Parathyroid adenoma (tissue), 2 donors: Measurements from ENCODE around the gene CUL9.
A peak's percentile ranks its signal among the peaks of the same experiment; 100 is the strongest.

ENCODE experiments used
- H2AFZ ChIP-seq: fragments of 300-600 bp; sonication (generic); one replicate; pipeline ENCODE4 v1.7.0; 2017; ENCODE audit warnings: antibody characterized with exemption, mild to moderate bottlenecking
- H3K27ac ChIP-seq: fragments of 300-600 bp; sonication (generic); one replicate; pipeline ENCODE4 v1.7.0; 2017
- H3K27me3 ChIP-seq: fragments of 300-600 bp; sonication (generic); one replicate; pipeline ENCODE4 v1.7.0; 2017; ENCODE audit warnings: low read length; ENCODE audit not compliant: control insufficient read depth, insufficient read depth
- H3K36me3 ChIP-seq: fragments of 300-600 bp; sonication (generic); one replicate; pipeline ENCODE4 v1.7.0; 2017; ENCODE audit warnings: low read length; ENCODE audit not compliant: control insufficient read depth, insufficient read depth
- H3K4me1 ChIP-seq: fragments of 300-600 bp; sonication (generic); one replicate; pipeline ENCODE4 v1.7.0; 2017; ENCODE audit warnings: control low read depth
- H3K4me2 ChIP-seq: fragments of 300-600 bp; sonication (generic); one replicate; pipeline ENCODE4 v1.7.0; 2017; ENCODE audit warnings: low read length
- H3K4me3 ChIP-seq: fragments of 300-600 bp; sonication (generic); one replicate; pipeline ENCODE4 v1.7.0; 2017; ENCODE audit warnings: low read depth, low read length
- H3K79me2 ChIP-seq: fragments of 300-600 bp; sonication (generic); one replicate; pipeline ENCODE4 v1.7.0; 2017; ENCODE audit warnings: control low read depth
- H3K9ac ChIP-seq: fragments of 300-600 bp; sonication (generic); one replicate; pipeline ENCODE4 v1.7.0; 2017; ENCODE audit warnings: mild to moderate bottlenecking
- H3K9me3 ChIP-seq: fragments of 300-600 bp; sonication (generic); one replicate; pipeline ENCODE4 v1.7.0; 2017; ENCODE audit warnings: low read length; ENCODE audit not compliant: control insufficient read depth
- TF ChIP-seq, protein P1 (sequence below): fragments of 300-600 bp; sonication (generic); IDR thresholded peaks from one replicate; pipeline ENCODE4 v1.7.0; 2017; ENCODE audit warnings: antibody characterized with exemption, mild to moderate bottlenecking
- donor health status: primary hyperparathyroidism.

The CUL9 gene

DNA sequence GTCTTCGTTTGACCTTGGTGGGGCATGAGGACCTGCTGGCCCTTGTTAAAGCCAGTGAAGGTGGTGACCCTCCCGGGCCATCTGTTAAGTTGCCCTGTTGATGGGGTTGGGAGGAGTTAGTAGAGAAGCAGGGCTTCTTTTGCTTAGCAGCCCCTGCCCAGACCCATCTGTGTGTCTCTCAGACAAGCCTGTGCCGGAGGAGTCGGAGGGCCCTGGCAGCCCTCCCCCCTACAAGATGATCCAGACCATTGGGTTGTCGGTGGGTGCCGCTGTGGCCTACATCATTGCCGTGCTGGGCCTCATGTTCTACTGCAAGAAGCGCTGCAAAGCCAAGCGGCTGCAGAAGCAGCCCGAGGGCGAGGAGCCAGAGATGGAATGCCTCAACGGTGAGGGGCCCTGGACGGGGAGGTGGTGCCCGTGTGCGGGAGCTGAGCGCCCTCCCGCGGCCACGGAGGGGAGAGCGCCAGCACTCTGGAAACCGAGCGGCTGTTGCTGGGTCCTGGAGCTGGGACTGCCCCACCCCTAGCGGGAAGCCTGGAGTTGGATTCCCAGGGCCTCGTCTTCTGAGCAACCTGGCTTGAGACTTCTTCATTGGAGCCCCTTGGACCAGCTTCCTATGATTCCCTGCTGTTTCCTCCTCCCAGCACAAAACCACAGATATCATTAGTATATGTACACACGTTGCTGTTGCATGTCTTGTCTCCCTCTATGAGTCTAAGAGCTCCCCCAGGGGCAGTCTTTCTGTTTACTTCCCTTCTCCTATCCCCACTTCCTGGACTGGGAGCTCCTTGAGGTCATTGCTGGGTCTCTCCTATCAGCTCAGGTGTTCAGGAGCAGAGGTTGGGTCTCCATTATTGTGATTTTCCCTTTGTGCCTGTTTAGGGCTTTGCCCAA is 38.5 kb upstream of the CUL9 start:
- Histone ChIP-seq H3K27ac (no peak overlapping the region), H3K9me3 (no peaks in the 10 kb centered on the region), H3K79me2 (no peaks in the 10 kb centered on the region), H3K4me1 (peaks cover 3% of the 10 kb centered on the region), H3K27me3 (no peaks in the 10 kb centered on the region), H3K4me3 (no peak overlapping the region), H3K9ac (no peak overlapping the region), H3K36me3 (no peaks in the 10 kb centered on the region), H2AFZ (peak overlapping the region; percentile 61), H3K4me2 (no peak overlapping the region)
- TF ChIP-seq, protein P1, sequence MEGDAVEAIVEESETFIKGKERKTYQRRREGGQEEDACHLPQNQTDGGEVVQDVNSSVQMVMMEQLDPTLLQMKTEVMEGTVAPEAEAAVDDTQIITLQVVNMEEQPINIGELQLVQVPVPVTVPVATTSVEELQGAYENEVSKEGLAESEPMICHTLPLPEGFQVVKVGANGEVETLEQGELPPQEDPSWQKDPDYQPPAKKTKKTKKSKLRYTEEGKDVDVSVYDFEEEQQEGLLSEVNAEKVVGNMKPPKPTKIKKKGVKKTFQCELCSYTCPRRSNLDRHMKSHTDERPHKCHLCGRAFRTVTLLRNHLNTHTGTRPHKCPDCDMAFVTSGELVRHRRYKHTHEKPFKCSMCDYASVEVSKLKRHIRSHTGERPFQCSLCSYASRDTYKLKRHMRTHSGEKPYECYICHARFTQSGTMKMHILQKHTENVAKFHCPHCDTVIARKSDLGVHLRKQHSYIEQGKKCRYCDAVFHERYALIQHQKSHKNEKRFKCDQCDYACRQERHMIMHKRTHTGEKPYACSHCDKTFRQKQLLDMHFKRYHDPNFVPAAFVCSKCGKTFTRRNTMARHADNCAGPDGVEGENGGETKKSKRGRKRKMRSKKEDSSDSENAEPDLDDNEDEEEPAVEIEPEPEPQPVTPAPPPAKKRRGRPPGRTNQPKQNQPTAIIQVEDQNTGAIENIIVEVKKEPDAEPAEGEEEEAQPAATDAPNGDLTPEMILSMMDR, result peak; percentile 89

DNA sequence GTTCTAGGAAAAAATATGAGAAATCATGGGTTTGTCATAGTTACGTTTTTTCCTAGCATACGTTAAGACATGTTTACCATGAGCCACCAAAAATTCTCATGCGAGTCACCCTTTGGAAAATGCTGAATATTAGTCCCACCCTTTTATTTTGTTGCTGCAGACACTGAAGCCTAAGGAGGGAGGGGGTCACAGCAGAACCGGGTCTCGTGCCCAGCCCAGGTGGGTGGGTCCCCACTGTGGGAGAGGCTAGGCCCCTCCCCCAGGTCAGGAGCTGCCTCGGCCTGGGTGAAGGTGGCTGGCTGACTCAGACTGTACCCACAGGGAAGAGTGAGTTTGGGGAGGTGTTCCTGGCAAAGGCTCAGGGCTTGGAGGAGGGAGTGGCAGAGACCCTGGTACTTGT is 37.1 kb upstream of the CUL9 start:
- TF ChIP-seq, protein P1, result no peak
- Histone ChIP-seq H3K9ac (no peak overlapping the region), H3K4me3 (no peak overlapping the region), H3K79me2 (no peaks in the 10 kb centered on the region), H2AFZ (no peak overlapping the region), H3K4me1 (peaks cover 3% of the 10 kb centered on the region), H3K27ac (no peak overlapping the region), H3K36me3 (no peaks in the 10 kb centered on the region), H3K9me3 (no peaks in the 10 kb centered on the region), H3K4me2 (no peak overlapping the region), H3K27me3 (no peaks in the 10 kb centered on the region)

DNA sequence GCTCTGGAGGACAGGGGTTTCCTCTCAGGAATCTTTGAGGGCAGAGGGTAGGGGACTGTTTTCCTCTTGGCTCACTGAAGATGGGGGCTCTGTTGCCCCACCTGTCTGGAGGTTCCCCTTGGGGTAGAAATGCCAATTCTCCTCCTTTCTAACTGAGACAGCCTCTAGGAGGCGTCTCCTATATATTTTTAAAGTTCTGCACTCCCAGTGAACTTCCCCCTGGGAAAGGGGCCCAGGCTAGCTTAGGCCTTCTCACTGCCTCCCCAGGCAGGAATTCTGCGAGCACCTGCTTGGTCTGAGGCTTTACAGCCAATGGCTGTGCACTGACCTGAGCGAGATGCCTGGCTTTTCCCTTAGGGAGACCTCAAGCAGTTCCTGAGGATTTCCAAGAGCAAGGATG is 35.7 kb upstream of the CUL9 start:
- Histone ChIP-seq H3K27me3 (no peaks in the 10 kb centered on the region), H3K36me3 (no peaks in the 10 kb centered on the region), H3K4me2 (no peak overlapping the region), H3K4me3 (no peak overlapping the region), H3K9ac (no peak overlapping the region), H2AFZ (no peak overlapping the region), H3K9me3 (no peaks in the 10 kb centered on the region), H3K27ac (no peak overlapping the region), H3K79me2 (no peaks in the 10 kb centered on the region), H3K4me1 (peaks cover 3% of the 10 kb centered on the region)
- TF ChIP-seq, protein P1, result no peak

DNA sequence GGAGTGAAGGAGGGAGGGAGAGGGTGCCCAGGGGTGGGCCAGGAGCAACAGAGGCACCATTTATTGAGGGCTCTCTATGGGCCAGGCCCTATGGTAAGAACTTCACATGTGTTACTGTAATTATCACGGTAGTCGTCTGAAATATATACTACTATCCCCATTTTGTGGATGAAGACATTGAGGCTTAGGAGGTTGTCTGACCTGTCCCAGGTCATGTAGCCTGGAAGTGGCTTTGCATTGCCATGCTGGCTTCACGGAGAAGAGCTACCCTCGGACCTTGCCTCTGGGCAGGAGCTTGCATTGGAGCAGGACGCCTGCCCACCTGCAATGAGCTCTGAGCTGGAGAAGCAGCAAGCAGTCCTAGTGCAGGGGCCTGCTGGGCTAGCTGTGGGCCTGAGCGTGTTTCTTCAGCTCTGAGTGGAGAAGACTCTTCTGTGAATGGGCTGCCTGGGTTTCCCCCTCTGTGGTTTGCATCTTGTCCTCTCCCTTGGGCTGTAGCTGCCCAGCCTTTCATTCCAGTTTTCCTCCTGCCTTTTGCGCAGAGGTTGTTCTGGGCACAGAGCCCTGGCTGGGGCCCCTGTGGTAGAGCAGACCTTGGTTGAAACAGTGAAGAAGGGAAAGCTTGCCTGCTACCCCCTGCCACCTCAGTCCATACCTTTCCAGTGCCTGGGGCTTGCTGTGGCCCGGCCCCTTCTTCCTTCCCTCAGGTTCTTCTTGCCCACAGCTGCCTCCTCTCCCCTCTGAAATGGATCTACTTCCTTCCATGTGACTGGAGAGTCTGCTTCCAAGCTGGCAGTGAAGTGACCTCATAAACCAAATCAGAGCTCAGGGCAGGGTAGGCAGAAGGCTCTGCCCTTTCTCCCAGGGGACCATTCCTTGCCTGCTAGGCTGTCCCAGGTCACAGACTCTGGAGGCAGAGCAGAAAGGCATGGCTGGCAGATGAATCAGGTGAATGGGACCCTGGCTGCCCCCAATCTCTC is 35.0 kb upstream of the CUL9 start:
- H3K36me3 ChIP-seq, result no peaks in the 10 kb centered on the region
- H3K27ac ChIP-seq, result no peak overlapping the region
- no peak overlapping the region for H2AFZ ChIP-seq
- H3K27me3 ChIP-seq, result no peaks in the 10 kb centered on the region
- H3K4me1 ChIP-seq, result peaks cover 3% of the 10 kb centered on the region
- H3K9ac ChIP-seq, result no peak overlapping the region
- H3K9me3 ChIP-seq, result no peaks in the 10 kb centered on the region
- H3K4me3 ChIP-seq, result no peak overlapping the region
- H3K79me2 ChIP-seq, result no peaks in the 10 kb centered on the region
- no peak overlapping the region for H3K4me2 ChIP-seq
- TF ChIP-seq, protein P1, result no peak
